Measurements from ENCODE around the gene COL27A1. TPM values are rescaled to one million over a fixed set of nuclear protein-coding genes. Genes with fewer than 3 reads are reported as not detected.

The COL27A1 gene
- polyA plus RNA-seq, 1 donor (not counting 4 experiments of a cell fraction or from before 2014, with no cell fraction given) = 14.0 TPM

DNA sequence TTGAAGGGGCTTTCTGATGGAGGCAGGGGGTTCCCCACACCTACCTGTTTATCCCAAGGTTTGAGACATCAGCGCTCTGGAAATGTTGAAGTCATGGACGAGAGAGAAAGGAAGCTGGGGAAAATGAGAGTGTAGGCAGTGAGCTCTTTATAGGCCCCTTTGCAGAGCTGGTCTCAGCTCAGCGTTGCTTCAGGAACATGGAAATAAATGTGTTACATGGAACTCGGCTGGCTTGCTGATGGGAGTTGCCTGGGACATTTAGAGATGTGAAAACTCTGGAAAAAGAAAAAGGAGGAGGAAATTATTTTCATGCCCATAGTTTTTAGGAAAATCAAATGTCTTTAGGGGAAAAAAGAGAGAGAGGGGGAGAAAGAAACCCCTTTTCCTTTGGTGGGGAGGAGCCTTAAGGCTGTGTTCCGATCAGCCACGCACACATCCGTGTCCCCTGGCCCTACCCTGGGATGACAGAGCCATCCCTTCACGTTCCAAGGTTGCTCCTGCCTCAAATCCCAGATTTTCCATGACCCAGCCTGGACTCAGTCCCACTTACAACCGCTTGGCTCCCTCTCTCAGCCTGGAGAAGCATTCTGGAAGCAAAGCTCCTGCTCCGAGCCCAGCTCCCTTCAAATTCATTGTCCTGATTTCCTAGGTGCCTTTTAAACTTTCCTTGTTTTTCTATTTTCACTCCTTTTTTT is 78.3 kb downstream of the COL27A1 start:
- no peak overlapping the region for H3K27ac ChIP-seq (ENCODE audit: control insufficient read depth, insufficient read depth, low read length)
- no peak overlapping the region for H3K9ac ChIP-seq (ENCODE audit: control insufficient read depth, extremely low read depth, insufficient read depth, low read length)
- H4K20me1 ChIP-seq (ENCODE audit: control insufficient read depth, extremely low read depth, insufficient read depth, low read length) = no peaks in the 10 kb centered on the region
- H3K36me3 ChIP-seq (ENCODE audit: control insufficient read depth in 2 of 2, extremely low read depth in 1 of 2, insufficient read depth in 2 of 2, low read length in 2 of 2) = peaks cover 6 to 11% of the 10 kb centered on the region in 2 experiments
- TF ChIP-seq, protein P1, sequence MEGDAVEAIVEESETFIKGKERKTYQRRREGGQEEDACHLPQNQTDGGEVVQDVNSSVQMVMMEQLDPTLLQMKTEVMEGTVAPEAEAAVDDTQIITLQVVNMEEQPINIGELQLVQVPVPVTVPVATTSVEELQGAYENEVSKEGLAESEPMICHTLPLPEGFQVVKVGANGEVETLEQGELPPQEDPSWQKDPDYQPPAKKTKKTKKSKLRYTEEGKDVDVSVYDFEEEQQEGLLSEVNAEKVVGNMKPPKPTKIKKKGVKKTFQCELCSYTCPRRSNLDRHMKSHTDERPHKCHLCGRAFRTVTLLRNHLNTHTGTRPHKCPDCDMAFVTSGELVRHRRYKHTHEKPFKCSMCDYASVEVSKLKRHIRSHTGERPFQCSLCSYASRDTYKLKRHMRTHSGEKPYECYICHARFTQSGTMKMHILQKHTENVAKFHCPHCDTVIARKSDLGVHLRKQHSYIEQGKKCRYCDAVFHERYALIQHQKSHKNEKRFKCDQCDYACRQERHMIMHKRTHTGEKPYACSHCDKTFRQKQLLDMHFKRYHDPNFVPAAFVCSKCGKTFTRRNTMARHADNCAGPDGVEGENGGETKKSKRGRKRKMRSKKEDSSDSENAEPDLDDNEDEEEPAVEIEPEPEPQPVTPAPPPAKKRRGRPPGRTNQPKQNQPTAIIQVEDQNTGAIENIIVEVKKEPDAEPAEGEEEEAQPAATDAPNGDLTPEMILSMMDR (optimal IDR thresholded peaks at IDR 0.05 in 1 of 3, IDR thresholded peaks at IDR 0.05 in 1 of 3, conservative IDR thresholded peaks at IDR 0.05 in 1 of 3; ENCODE audit: extremely low read depth in 1 of 3, insufficient read depth in 2 of 3, low read length in 3 of 3) = no peak
- no peak for TF ChIP-seq EZH2 (IDR thresholded peaks at IDR 0.05; ENCODE audit: low read length)
- H3K4me3 ChIP-seq (ENCODE audit: control insufficient read depth in 2 of 3, extremely low read depth in 1 of 3, insufficient read depth in 2 of 3, low read depth in 1 of 3, low read length in 3 of 3) = no peak overlapping the region
- no peaks in the 10 kb centered on the region for H3K79me2 ChIP-seq (ENCODE audit: control insufficient read depth, insufficient read depth, low read length)
- H3K4me1 ChIP-seq (ENCODE audit: control insufficient read depth, extremely low read depth, insufficient read depth, low read length) = no peaks in the 10 kb centered on the region
- H3K9me1 ChIP-seq (ENCODE audit: control insufficient read depth, extremely low read depth, insufficient read depth, low read length) = no peaks in the 10 kb centered on the region
- no peaks in the 10 kb centered on the region for H3K9me3 ChIP-seq (ENCODE audit: control insufficient read depth, low read depth, low read length)
- H3K27me3 ChIP-seq (ENCODE audit: control insufficient read depth, extremely low read depth, insufficient read depth, low read length) = no peaks in the 10 kb centered on the region
- dilution Hi-C loops (cut with MboI; ENCODE audit: extremely low pct_ligation_motif_present, low sequenced_read_pairs) = no loop called here
- H3K4me2 ChIP-seq (ENCODE audit: control insufficient read depth, extremely low read depth, insufficient read depth, low read depth, low read length) = no peak overlapping the region
- DNase-seq (ENCODE audit: low read depth, low spot score) (no peak), FAIRE-seq (no peak)
- no peak overlapping the region for H2AFZ ChIP-seq (ENCODE audit: control insufficient read depth, low read length)

DNA sequence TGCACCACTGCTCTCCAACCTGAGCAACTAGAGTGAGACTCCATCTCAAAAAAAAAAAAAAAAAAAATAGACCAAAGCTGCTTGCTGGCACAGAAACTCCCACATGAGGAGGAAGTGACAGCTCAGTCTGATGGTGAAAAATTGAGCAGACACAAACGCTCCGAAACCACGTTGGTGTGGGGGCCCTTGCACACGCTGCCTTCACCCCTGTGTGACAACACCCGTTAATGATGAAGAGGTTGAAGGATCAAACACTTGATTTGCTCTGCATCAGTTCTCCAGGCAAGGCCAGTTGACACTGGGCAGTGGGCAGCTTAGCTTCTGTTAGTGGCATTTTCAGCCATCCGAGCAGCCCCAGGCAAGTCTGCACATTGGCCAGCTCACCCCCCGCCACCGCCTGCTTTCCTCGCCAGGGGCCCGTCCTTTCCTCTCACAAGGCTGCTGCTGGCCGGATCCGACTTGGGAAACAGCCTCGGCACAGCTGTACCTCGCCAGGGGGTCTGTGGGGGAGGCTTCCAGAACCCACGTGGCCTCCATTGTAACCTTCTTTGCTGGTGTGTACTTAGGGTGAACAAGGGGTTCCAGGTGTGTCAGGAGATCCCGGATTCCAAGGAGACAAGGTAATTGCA is 79.8 kb downstream of the COL27A1 start:
- Histone ChIP-seq H3K27ac (ENCODE audit: control insufficient read depth, insufficient read depth, low read length) (no peak overlapping the region), H3K4me3 (ENCODE audit: control insufficient read depth in 2 of 3, extremely low read depth in 1 of 3, insufficient read depth in 2 of 3, low read depth in 1 of 3, low read length in 3 of 3) (no peak overlapping the region), H3K4me2 (ENCODE audit: control insufficient read depth, extremely low read depth, insufficient read depth, low read depth, low read length) (no peak overlapping the region), H2AFZ (ENCODE audit: control insufficient read depth, low read length) (no peak overlapping the region), H3K36me3 (ENCODE audit: control insufficient read depth in 2 of 2, extremely low read depth in 1 of 2, insufficient read depth in 2 of 2, low read length in 2 of 2) (peaks cover 11 to 13% of the 10 kb centered on the region in 2 experiments), H3K9me3 (ENCODE audit: control insufficient read depth, low read depth, low read length) (no peaks in the 10 kb centered on the region), H3K79me2 (ENCODE audit: control insufficient read depth, insufficient read depth, low read length) (no peaks in the 10 kb centered on the region), H3K4me1 (ENCODE audit: control insufficient read depth, extremely low read depth, insufficient read depth, low read length) (no peaks in the 10 kb centered on the region), H3K9me1 (ENCODE audit: control insufficient read depth, extremely low read depth, insufficient read depth, low read length) (no peaks in the 10 kb centered on the region), H4K20me1 (ENCODE audit: control insufficient read depth, extremely low read depth, insufficient read depth, low read length) (no peaks in the 10 kb centered on the region), H3K27me3 (ENCODE audit: control insufficient read depth, extremely low read depth, insufficient read depth, low read length) (no peaks in the 10 kb centered on the region), H3K9ac (ENCODE audit: control insufficient read depth, extremely low read depth, insufficient read depth, low read length) (no peak overlapping the region)
- FAIRE-seq (no peak), DNase-seq (ENCODE audit: low read depth, low spot score) (no peak)
- dilution Hi-C loops (cut with MboI; ENCODE audit: extremely low pct_ligation_motif_present, low sequenced_read_pairs) = no loop called here
- TF ChIP-seq, protein P1 (optimal IDR thresholded peaks at IDR 0.05 in 1 of 3, IDR thresholded peaks at IDR 0.05 in 1 of 3, conservative IDR thresholded peaks at IDR 0.05 in 1 of 3; ENCODE audit: extremely low read depth in 1 of 3, insufficient read depth in 2 of 3, low read length in 3 of 3) = no peak
- no peak for TF ChIP-seq EZH2 (IDR thresholded peaks at IDR 0.05; ENCODE audit: low read length)

Data from keratinocyte (primary cell).